GM18951 (cell line): ENCODE data around the gene KDM6B.
A peak's percentile ranks its signal among the peaks of the same experiment; 100 is the strongest.

Experiments
- POLR2A ChIP-seq: IDR thresholded peaks from 4 replicates; pipeline ENCODE4 v1.6.1; 2011; ENCODE audit warnings: mild to moderate bottlenecking; ENCODE audit not compliant: insufficient read length, insufficient read depth; ENCODE audit errors: extremely low read depth
- in situ Hi-C: fragments of 300-500 bp; cut with MboI; formaldehyde crosslinking; loops from one replicate; pipeline ENCODE4 v1.12.0; 2022; ENCODE audit warnings: low sequenced_read_pairs, mixed read lengths, inconsistent platforms; ENCODE audit not compliant: unreplicated experiment

The KDM6B gene

GRCh38 chr17:7839876-7840261, 5.9 kb downstream of the KDM6B start:
- TF ChIP-seq POLR2A: no peak
- in situ Hi-C loops: no loop called here

DNA sequence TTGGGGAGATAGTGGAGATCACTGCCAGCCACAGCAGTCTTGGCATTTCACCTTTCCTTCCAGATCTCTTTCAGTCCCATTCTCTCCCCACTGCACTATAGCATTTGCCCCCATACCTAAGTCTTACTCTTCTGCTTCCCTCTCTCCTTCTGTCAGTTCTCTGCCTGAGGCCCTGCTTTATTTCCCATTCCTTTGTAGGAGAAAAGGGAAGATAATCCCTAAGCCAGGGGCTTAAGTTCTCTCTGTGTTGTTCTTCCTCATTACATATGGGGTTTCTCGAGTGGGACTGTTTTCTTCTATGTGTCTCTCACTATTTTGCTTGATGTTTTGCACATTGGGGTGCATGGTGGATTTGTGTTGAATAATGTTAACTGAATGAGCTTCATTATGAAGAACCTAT, 6.4 kb downstream of the KDM6B start:
- in situ Hi-C loops: no loop called here
- TF ChIP-seq POLR2A: no peak

- in situ Hi-C loops: no loop called here
- TF ChIP-seq POLR2A: no peak
Measured at GRCh38 chr17:7840875-7841274, 6.9 kb downstream of the KDM6B start.

- peak; percentile 16 for TF ChIP-seq POLR2A
- in situ Hi-C loops: no loop called here
Measured at GRCh38 chr17:7841396-7841914, 7.4 kb downstream of the KDM6B start.

DNA sequence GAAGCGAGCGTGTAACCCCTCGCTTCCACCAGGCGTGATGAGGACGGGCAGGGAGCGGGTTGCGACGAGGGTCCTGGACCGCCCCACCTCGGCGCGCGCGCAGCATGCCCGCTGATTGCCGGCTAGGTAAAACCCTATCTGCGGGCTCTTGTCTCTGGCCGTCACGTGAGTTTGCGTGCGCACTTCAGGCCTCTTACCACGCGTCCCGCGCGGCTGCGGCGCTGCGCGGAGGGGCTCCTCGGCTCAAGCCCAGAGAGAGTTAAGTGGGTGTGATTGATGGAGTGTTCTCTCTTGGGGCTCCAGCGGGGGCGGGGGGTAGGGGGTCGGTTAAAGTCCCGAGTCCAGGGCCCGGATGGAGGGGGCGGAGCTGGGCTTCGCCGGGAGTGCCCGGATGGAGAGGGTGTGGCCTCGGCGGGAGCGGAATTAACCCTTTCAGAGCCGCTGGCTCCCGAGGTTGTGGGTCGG, 7.9 kb downstream of the KDM6B start:
- no peak for TF ChIP-seq POLR2A
- in situ Hi-C loops: no loop called here

- peak; percentile 62 for TF ChIP-seq POLR2A
- in situ Hi-C loops: no loop called here
Measured at GRCh38 chr17:7842380-7843256, 8.6 kb downstream of the KDM6B start.

GRCh38 chr17:7843257-7843535, 9.2 kb downstream of the KDM6B start:
- in situ Hi-C loops: no loop called here
- no peak for TF ChIP-seq POLR2A

- in situ Hi-C loops: no loop called here
- TF ChIP-seq POLR2A: peak; percentile 68
Measured at GRCh38 chr17:7843536-7844291, 9.7 kb downstream of the KDM6B start.

GRCh38 chr17:7844292-7845154, 10.5 kb downstream of the KDM6B start:
- peak; percentile 43 for TF ChIP-seq POLR2A

DNA sequence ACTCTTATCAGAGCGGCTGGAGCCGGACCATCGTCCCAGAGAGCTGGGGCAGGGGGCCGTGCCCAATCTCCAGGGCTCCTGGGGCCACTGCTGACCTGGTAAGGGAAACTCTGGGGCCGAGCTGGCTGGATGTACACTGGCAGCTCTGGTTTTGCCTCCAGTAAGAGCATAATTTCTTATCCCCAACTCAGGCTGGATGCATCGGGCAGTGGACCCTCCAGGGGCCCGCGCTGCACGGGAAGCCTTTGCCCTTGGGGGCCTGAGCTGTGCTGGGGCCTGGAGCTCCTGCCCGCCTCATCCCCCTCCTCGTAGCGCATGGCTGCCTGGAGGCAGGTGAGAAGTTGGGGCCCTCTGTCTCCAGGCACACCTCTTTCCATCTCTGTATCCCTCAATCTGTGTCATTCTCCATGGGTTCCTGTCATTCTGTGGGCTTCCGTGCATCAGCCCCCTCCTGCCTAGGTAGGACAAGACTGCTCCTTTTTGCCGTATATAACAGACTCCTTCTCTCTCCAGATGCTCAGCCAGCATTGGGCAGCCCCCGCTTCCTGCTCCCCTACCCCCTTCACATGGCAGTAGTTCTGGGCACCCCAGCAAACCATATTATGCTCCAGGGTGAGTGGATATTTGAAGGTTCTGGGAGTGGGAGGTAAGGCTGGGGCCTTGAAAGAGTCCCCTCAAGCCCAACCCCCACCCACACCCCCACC, 11.5 kb downstream of the KDM6B start:
- in situ Hi-C loops: no loop called here
- no peak for TF ChIP-seq POLR2A

More at GRCh38 chr17:7844292-7845154, 10.5 kb downstream of the KDM6B start:
- in situ Hi-C loops: no loop called here

DNA sequence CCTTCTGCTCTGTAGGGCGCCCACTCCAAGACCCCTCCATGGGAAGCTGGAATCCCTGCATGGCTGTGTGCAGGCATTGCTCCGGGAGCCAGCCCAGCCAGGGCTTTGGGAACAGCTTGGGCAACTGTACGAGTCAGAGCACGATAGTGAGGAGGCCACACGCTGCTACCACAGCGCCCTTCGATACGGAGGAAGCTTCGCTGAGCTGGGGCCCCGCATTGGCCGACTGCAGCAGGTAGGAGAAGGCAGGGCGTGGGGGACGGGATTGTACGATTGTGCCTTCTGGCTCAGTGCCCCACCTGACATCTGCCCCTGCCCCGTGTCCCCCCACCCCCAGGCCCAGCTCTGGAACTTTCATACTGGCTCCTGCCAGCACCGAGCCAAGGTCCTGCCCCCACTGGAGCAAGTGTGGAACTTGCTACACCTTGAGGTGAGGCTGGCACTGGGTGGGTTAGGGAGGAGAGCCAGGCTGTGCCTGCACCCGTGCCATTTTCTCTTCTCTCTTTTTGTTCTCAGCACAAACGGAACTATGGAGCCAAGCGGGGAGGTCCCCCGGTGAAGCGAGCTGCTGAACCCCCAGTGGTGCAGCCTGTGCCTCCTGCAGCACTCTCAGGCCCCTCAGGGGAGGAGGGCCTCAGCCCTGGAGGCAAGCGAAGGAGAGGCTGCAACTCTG, 12.2 kb downstream of the KDM6B start:
- no peak for TF ChIP-seq POLR2A
- in situ Hi-C loops: no loop called here

- TF ChIP-seq POLR2A: no peak
- in situ Hi-C loops: no loop called here
Measured at GRCh38 chr17:7846765-7847661, 13.0 kb downstream of the KDM6B start.
